ENCODE measurements around the gene GRM7. TPM values are rescaled to one million over a fixed set of nuclear protein-coding genes. Genes with fewer than 3 reads are reported as not detected.

The GRM7 gene
- total RNA-seq, 2 donors from 2014 or later = 0.68 to 3.9 TPM

DNA sequence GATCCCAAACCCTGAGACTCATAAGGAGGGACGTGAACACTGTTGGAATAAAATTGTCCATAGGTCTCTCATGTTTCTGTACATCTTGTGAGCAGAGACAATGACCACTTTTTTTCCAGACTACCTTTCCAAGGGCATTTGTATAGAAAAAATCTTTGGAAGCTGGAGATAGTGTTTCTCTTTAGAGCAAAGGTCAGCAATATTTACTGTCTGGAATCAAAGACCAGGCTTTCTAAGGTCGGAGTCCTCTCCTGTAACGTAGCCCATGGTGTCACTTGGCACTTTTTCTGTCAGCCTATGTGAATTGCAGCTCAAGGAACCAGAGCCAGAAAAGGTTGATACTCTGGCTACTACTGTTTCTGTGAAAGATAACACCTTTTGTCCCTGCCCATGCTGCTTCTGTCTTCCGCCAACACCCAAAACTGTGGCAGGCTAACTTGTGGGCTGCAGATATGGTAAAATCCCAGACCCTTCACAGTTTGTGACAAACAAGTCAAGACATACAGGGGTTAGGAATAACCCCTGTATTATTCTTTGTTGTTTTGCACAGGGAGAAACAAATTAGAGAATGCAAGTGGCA is 578.3 kb downstream of the GRM7 start:
- H3K4me1 ChIP-seq (ENCODE audit: control insufficient read depth in 1 of 2, low read depth in 2 of 2) = no peaks in the 10 kb centered on the region
- H3K4me3 ChIP-seq = no peak overlapping the region
- H3K9me3 ChIP-seq = no peaks in the 10 kb centered on the region
- no peaks in the 10 kb centered on the region for H3K27me3 ChIP-seq (replicated peaks; ENCODE audit: insufficient read depth)
- DNase-seq (ENCODE audit: low spot score) = no peak
- no peak for ATAC-seq (ENCODE audit: insufficient number of reproducible peaks, low FRiP score, low read depth)
- TF ChIP-seq, protein P1, sequence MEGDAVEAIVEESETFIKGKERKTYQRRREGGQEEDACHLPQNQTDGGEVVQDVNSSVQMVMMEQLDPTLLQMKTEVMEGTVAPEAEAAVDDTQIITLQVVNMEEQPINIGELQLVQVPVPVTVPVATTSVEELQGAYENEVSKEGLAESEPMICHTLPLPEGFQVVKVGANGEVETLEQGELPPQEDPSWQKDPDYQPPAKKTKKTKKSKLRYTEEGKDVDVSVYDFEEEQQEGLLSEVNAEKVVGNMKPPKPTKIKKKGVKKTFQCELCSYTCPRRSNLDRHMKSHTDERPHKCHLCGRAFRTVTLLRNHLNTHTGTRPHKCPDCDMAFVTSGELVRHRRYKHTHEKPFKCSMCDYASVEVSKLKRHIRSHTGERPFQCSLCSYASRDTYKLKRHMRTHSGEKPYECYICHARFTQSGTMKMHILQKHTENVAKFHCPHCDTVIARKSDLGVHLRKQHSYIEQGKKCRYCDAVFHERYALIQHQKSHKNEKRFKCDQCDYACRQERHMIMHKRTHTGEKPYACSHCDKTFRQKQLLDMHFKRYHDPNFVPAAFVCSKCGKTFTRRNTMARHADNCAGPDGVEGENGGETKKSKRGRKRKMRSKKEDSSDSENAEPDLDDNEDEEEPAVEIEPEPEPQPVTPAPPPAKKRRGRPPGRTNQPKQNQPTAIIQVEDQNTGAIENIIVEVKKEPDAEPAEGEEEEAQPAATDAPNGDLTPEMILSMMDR (IDR thresholded peaks at IDR 0.05) = no peak
- no peaks in the 10 kb centered on the region for H3K36me3 ChIP-seq
- no peak overlapping the region for H3K27ac ChIP-seq

DNA sequence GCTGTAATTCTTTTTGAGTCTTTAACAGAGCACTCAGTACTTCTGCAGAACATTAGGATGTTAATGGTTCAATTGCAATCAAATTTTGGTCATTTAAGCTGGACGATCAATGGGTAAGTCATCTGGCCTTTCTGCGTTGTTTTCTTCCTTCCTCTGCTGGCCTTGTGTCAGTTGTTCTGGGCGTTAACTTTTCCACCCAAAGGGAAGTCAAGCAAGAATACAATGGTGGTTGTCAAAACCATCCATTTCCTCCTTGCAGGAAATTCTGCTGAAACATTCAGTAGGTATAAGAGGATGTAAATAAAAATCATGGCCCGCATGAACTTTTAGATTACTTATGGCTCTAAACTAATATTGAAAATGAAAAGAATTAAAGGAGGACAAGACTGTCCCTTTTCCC is 584.0 kb downstream of the GRM7 start:
- H3K4me3 ChIP-seq = no peak overlapping the region
- no peaks in the 10 kb centered on the region for H3K9me3 ChIP-seq
- H3K36me3 ChIP-seq = no peaks in the 10 kb centered on the region
- H3K27me3 ChIP-seq (replicated peaks; ENCODE audit: insufficient read depth) = no peaks in the 10 kb centered on the region
- H3K4me1 ChIP-seq (ENCODE audit: control insufficient read depth in 1 of 2, low read depth in 2 of 2) = no peaks in the 10 kb centered on the region
- no peak for DNase-seq (ENCODE audit: low spot score)
- no peak for ATAC-seq (ENCODE audit: insufficient number of reproducible peaks, low FRiP score, low read depth)
- no peak overlapping the region for H3K27ac ChIP-seq
- TF ChIP-seq, protein P1 (IDR thresholded peaks at IDR 0.05) = no peak

DNA sequence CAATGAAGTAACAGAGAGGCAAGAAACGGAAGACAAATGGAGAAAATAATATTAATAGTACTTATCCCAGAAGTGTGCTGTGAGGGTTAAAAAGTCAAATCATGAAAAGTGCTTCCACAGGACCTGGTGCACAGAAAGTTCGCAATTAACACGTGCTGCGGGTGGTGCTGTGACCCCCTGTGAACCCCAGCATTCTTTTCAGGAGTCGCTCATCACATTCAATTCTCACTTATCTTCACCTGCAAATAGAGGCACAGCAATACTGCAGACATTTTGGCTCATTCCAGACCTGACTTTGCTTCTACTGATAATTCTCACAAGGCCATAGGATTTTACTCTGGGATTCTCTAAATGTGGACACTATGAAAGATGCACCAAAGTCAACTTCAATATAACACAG is 584.4 kb downstream of the GRM7 start:
- TF ChIP-seq, protein P1 (IDR thresholded peaks at IDR 0.05) = no peak
- Histone ChIP-seq H3K27ac (no peak overlapping the region), H3K4me3 (no peak overlapping the region), H3K27me3 (replicated peaks; ENCODE audit: insufficient read depth) (no peaks in the 10 kb centered on the region), H3K9me3 (no peaks in the 10 kb centered on the region), H3K4me1 (ENCODE audit: control insufficient read depth in 1 of 2, low read depth in 2 of 2) (no peaks in the 10 kb centered on the region), H3K36me3 (no peaks in the 10 kb centered on the region)
- ATAC-seq (ENCODE audit: insufficient number of reproducible peaks, low FRiP score, low read depth) (no peak), DNase-seq (ENCODE audit: low spot score) (no peak)

DNA sequence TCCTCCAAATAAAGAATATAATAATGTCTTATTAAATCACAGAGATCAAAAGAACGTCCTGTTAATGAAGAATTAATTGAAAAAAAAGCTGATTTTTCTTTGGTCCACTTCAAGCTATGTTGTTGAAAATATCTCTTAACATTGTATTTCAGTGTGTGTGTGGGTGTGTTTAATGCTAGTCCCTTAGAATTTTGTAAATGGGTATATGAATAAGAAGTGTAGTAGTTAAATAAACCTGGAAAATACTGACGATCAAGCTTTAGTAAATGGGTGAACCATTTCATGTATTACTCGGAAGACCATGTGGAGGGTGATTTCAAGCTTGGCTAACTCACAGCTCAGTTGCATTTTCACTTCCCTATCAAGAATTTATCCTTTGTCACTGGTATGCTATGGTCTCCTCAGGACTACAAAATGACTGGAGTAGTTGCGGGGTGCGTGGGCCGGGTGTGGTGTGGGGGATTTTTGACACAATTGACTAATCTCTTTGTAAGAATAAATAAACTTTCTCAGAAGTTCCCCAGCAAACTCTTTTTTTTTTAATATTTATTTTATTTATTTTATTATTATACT is 586.4 kb downstream of the GRM7 start:
- TF ChIP-seq, protein P1 (IDR thresholded peaks at IDR 0.05) = no peak
- no peak overlapping the region for H3K27ac ChIP-seq
- DNase-seq (ENCODE audit: low spot score) = no peak
- H3K9me3 ChIP-seq = no peaks in the 10 kb centered on the region
- no peaks in the 10 kb centered on the region for H3K27me3 ChIP-seq (replicated peaks; ENCODE audit: insufficient read depth)
- H3K36me3 ChIP-seq = no peaks in the 10 kb centered on the region
- ATAC-seq (ENCODE audit: insufficient number of reproducible peaks, low FRiP score, low read depth) = no peak
- no peaks in the 10 kb centered on the region for H3K4me1 ChIP-seq (ENCODE audit: control insufficient read depth in 1 of 2, low read depth in 2 of 2)
- H3K4me3 ChIP-seq = no peak overlapping the region

DNA sequence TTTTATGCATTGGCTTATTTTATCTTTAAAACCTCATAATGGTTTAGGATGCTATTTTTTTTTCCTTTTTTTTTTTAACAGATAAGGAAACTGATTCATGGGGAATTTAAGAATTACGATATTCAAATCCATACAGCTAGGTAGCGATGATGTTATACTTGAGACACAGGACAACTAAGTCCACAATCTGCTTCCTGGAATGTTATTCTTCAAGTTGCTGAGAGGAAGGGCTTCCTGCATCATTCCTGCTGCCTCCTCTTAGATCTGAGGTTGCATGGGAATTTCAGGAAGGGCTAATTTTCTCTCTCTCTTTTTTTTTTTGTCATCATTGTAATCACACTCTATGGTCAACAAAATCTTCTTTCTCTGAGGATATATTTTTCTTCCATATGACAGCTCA is 595.5 kb downstream of the GRM7 start:
- H3K27me3 ChIP-seq (replicated peaks; ENCODE audit: insufficient read depth) = no peaks in the 10 kb centered on the region
- DNase-seq (ENCODE audit: low spot score) = no peak
- H3K36me3 ChIP-seq = no peaks in the 10 kb centered on the region
- H3K4me3 ChIP-seq = no peak overlapping the region
- no peak for ATAC-seq (ENCODE audit: insufficient number of reproducible peaks, low FRiP score, low read depth)
- no peaks in the 10 kb centered on the region for H3K4me1 ChIP-seq (ENCODE audit: control insufficient read depth in 1 of 2, low read depth in 2 of 2)
- TF ChIP-seq, protein P1 (IDR thresholded peaks at IDR 0.05) = no peak
- H3K27ac ChIP-seq = no peak overlapping the region
- H3K9me3 ChIP-seq = no peaks in the 10 kb centered on the region

Measured in thoracic aorta (tissue), 2 donors.